GM12878 (cell line): ENCODE results near the gene NR2F1.
"Not testable (repeated sequence)": the region's sequence is repeated elsewhere in the genome, so short reads cannot be mapped to it uniquely, and the experiment has no call there.

Experiments used
- BHLHE40 ChIP-seq, 2 experiments: fragments of 450-650 bp in 1 of 2; IDR thresholded peaks; 2 replicates each; pipeline ENCODE4 v1.6.1; 2011 to 2017; ENCODE audit warnings: low read depth in 2 of 2, borderline replicate concordance in 1 of 2, improper control_type of control experiment in 1 of 2, low read length in 1 of 2, mild to moderate bottlenecking in 1 of 2
- BRCA1 ChIP-seq: IDR thresholded peaks from 2 replicates; pipeline ENCODE4 v1.6.1; 2011; ENCODE audit warnings: low read depth, low read length, improper control_type of control experiment
- EZH2 ChIP-seq: IDR thresholded peaks from 2 replicates; pipeline ENCODE4 v1.6.1; 2012; ENCODE audit warnings: low read depth, mild to moderate bottlenecking, control low read depth, inconsistent platforms, low read length, borderline replicate concordance; ENCODE audit not compliant: control insufficient read depth
- KLF5 ChIP-seq: fragments of 450-650 bp; IDR thresholded peaks from 2 replicates; pipeline ENCODE4 v1.6.1; 2014; ENCODE audit warnings: mild to moderate bottlenecking; ENCODE audit not compliant: partially characterized antibody
- POLR2A ChIP-seq: IDR thresholded peaks from 2 replicates; pipeline ENCODE4 v1.6.1; 2011; ENCODE audit warnings: low read depth, mild to moderate bottlenecking, low read length
- RB1 ChIP-seq: fragments of 450-650 bp; formaldehyde crosslinking; IDR thresholded peaks from 2 replicates; pipeline ENCODE4 v1.6.1; 2017; ENCODE audit warnings: mild to moderate bottlenecking, borderline replicate concordance
- RBBP5 ChIP-seq: fragments of 200-600 bp; sonication (generic); conservative IDR thresholded peaks from 2 replicates; pipeline ENCODE4 v1.6.1; 2016
- RELA ChIP-seq: fragments of 450-650 bp; IDR thresholded peaks from 2 replicates; pipeline ENCODE4 v1.8.0; 2014; ENCODE audit warnings: borderline replicate concordance; ENCODE audit not compliant: partially characterized antibody
- TARDBP ChIP-seq: IDR thresholded peaks from 2 replicates; pipeline ENCODE4 v1.6.1; 2016; ENCODE audit warnings: borderline replicate concordance
- TCF12 ChIP-seq: IDR thresholded peaks from 2 replicates; pipeline ENCODE4 v1.6.1; 2011; ENCODE audit warnings: low read depth, mild to moderate bottlenecking, low read length
- TF ChIP-seq, protein P1 (sequence below): IDR thresholded peaks from 2 replicates; pipeline ENCODE4 v1.6.1; 2012; ENCODE audit warnings: low read length, inconsistent platforms
- TF ChIP-seq, protein P2 (sequence below), 3 experiments: IDR thresholded peaks in 2 of 3; conservative IDR thresholded peaks in 1 of 3; 2 replicates each; pipeline ENCODE4 v1.5.1; 2011; ENCODE audit warnings: low read depth in 3 of 3, low read length in 3 of 3, mild to moderate bottlenecking in 3 of 3, control low read depth in 2 of 3, moderate library complexity in 2 of 3, inconsistent platforms in 1 of 3, mixed read lengths in 1 of 3; ENCODE audit not compliant: control insufficient read depth in 2 of 3, insufficient read depth in 1 of 3; ENCODE audit errors: extremely low read depth in 1 of 3
- TF ChIP-seq, protein P3 (sequence below): IDR thresholded peaks from 2 replicates; pipeline ENCODE4 v1.6.1; 2012; ENCODE audit warnings: low read depth, low read length, improper control_type of control experiment

DNA sequence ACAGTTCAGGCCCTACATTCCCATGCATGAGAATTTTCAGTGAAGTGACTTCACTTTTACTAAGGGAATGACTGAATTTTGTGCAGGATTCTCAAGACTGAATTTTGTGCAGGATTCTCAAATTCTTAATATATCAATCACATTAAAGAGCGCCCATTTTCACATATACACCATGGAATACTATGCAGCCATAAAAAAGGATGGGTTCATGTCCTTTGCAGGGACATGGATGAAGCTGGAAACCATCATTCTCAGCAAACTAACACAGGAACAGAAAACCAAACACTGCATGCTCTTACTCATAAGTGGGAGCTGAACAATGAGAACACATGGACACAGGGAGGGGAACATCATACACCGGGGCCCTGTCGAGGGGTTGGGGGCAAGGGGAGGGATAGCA, 33.4 kb upstream of the NR2F1 start:
- TF ChIP-seq, protein P1, sequence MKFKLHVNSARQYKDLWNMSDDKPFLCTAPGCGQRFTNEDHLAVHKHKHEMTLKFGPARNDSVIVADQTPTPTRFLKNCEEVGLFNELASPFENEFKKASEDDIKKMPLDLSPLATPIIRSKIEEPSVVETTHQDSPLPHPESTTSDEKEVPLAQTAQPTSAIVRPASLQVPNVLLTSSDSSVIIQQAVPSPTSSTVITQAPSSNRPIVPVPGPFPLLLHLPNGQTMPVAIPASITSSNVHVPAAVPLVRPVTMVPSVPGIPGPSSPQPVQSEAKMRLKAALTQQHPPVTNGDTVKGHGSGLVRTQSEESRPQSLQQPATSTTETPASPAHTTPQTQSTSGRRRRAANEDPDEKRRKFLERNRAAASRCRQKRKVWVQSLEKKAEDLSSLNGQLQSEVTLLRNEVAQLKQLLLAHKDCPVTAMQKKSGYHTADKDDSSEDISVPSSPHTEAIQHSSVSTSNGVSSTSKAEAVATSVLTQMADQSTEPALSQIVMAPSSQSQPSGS = not testable (repeated sequence)
- not testable (repeated sequence) for TF ChIP-seq RB1; TCF12; BHLHE40 (IDR thresholded peaks at IDR 0.05; ENCODE audit: borderline replicate concordance in 1 of 2, low read depth in 2 of 2, low read length in 1 of 2); KLF5; BRCA1; TARDBP; RELA; POLR2A; EZH2; RBBP5
- TF ChIP-seq, protein P2, sequence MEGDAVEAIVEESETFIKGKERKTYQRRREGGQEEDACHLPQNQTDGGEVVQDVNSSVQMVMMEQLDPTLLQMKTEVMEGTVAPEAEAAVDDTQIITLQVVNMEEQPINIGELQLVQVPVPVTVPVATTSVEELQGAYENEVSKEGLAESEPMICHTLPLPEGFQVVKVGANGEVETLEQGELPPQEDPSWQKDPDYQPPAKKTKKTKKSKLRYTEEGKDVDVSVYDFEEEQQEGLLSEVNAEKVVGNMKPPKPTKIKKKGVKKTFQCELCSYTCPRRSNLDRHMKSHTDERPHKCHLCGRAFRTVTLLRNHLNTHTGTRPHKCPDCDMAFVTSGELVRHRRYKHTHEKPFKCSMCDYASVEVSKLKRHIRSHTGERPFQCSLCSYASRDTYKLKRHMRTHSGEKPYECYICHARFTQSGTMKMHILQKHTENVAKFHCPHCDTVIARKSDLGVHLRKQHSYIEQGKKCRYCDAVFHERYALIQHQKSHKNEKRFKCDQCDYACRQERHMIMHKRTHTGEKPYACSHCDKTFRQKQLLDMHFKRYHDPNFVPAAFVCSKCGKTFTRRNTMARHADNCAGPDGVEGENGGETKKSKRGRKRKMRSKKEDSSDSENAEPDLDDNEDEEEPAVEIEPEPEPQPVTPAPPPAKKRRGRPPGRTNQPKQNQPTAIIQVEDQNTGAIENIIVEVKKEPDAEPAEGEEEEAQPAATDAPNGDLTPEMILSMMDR (IDR thresholded peaks at IDR 0.05 in 2 of 3, conservative IDR thresholded peaks at IDR 0.05 in 1 of 3; ENCODE audit: control insufficient read depth in 2 of 3, extremely low read depth in 1 of 3, insufficient read depth in 1 of 3, low read depth in 3 of 3, low read length in 3 of 3) = not testable (repeated sequence)
- TF ChIP-seq, protein P3, sequence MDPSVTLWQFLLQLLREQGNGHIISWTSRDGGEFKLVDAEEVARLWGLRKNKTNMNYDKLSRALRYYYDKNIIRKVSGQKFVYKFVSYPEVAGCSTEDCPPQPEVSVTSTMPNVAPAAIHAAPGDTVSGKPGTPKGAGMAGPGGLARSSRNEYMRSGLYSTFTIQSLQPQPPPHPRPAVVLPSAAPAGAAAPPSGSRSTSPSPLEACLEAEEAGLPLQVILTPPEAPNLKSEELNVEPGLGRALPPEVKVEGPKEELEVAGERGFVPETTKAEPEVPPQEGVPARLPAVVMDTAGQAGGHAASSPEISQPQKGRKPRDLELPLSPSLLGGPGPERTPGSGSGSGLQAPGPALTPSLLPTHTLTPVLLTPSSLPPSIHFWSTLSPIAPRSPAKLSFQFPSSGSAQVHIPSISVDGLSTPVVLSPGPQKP = not testable (repeated sequence)
